ENCODE data around the gene UBN2.

UBN2 gene

GRCh38 chr7:139232904-139233303 lies 1.9 kb downstream of the UBN2 start:
- no peak for DNase-seq

- DNase-seq = no peak
Measured at GRCh38 chr7:139241258-139241657, 10.2 kb downstream of the UBN2 start.

GRCh38 chr7:139242741-139243281 lies 11.8 kb downstream of the UBN2 start:
- no peak for DNase-seq

- no peak for DNase-seq
Measured at GRCh38 chr7:139245401-139245800, 14.4 kb downstream of the UBN2 start.

DNA sequence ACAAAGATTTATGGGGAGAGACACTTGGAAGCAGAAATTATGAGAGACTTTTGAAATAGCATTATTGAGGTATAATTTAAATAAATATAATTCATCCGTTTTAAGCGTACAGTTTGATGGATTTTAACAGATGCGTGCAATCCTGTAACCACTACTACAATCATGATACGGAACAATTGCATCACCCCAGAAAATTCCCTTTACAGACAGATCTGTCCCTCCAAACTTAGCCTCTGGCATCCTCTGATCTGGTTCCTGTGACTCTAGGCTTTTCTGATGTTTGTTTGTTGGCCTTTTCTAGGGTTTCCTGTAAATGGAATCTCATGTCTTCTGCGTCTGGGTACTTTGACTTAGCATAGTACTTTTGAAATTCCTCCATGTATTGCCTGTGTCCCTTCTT lies 15.5 kb downstream of the UBN2 start:
- no peak for DNase-seq

- DNase-seq = no peak
Measured at GRCh38 chr7:139246905-139247304, 15.9 kb downstream of the UBN2 start.

GRCh38 chr7:139249179-139249810 lies 18.3 kb downstream of the UBN2 start:
- no peak for DNase-seq

DNA sequence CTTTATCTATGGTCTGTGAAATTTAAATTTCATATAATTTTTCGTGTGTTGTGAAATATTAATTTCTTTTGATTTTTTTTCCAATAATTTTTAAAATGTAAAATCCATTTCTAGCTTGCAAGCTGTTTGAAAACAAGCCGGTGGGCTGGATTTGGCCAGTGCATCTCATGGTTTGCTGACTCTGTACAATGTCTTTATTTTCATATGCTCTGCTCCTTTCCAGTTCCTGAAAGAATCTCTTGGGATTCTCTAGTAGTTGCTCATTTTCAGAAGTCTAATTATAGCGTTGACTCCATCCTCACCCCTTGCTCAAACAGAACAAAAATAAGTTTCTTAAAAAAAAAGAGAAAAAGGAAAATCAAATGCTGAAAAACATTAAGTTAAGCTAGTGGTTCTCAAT lies 21.4 kb downstream of the UBN2 start:
- no peak for DNase-seq

DNA sequence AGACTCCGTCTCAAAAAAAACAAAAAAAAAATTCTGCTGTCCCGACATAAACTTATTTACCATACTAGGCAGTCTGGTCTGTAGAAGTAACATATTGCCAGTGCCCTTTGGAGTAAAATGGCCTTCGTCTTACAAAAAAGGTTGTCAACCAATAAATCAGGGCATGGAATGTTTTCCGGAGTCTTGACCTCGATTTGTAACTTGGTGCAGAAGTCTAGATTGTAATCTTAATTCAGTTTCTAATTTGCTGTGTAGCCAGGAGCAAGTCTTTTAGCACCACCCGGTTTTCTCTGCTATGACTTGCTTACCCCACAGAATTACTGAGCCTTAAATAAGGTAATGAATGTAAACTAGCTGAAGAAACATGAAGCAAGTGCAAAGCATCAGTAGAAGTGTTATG lies 23.2 kb downstream of the UBN2 start:
- DNase-seq = no peak

GRCh38 chr7:139254728-139255127 lies 23.7 kb downstream of the UBN2 start:
- DNase-seq = no peak

GRCh38 chr7:139255290-139255689 lies 24.3 kb downstream of the UBN2 start:
- no peak for DNase-seq

GRCh38 chr7:139259142-139259541 lies 28.1 kb downstream of the UBN2 start:
- no peak for DNase-seq

GRCh38 chr7:139264220-139264619 lies 33.2 kb downstream of the UBN2 start:
- DNase-seq = no peak

GRCh38 chr7:139265673-139266072 lies 34.6 kb downstream of the UBN2 start:
- no peak for DNase-seq

- no peak for DNase-seq
Measured at GRCh38 chr7:139271718-139272628, 40.9 kb downstream of the UBN2 start.

DNA sequence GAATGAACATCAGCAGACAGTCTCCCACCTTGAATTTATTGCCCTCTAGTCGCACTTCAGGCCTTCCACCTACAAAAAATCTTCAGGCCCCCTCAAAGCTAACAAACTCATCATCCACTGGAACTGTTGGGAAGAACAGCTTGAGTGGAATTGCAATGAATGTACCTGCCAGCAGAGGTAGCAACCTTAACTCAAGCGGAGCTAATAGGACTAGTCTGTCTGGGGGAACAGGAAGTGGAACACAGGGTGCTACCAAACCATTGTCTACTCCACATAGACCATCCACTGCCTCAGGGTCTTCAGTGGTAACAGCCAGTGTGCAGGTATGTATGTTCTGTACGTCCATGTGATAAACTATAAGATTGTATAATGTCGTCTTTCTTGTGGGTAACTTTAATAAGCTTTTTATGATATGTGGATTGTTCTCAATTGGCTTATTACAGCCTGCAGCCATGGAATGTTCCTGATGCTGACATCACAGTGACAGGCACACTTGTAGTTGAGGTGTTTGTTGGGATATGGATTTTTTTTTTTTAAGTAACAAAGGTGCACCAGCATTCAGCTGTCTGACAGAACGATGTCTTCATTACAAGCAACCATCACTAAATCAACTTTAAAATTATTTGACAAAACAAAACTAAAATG lies 53.3 kb downstream of the UBN2 start:
- no peak for DNase-seq

- DNase-seq = no peak
Measured at GRCh38 chr7:139286144-139286543, 55.1 kb downstream of the UBN2 start.

GRCh38 chr7:139292821-139293220 lies 61.8 kb downstream of the UBN2 start:
- DNase-seq = no peak

DNA sequence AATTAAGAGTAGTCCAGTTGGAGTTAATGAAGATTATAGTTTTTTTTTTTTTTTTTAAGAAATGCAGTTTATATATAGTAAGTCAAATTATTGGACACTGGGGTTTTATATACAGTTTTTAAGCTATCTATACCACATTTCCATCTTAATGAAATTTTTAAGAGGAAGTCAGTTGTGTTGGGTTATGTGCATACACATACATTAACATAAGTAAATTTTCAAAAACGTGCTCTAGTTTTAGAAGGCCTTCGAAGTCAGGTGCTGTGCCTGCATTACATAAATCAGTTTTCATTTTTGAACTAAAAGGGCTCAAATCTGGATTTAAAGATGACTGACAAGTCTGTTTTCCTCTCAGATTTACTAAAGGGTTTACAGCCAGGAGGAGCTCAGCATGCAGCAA lies 62.5 kb downstream of the UBN2 start:
- no peak for DNase-seq

DNA sequence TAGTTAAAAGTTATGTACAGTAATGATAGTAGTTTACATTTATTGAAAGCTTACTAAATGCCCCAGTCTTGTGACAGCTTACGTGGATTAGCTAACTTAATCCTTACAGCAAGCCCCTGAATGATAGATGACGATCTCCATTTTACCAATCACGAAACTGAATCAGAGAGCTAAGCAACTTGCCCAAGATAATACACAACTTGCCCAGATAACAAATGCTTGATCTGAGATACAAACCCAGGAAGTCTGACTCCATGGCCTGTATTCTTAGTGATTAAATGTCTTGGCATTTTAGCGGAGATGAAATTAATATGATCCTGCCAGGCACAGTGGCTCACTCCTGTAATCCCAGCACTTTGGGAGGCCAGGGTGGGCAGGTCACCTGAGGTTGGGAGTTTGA lies 63.2 kb downstream of the UBN2 start:
- no peak for DNase-seq

DNA sequence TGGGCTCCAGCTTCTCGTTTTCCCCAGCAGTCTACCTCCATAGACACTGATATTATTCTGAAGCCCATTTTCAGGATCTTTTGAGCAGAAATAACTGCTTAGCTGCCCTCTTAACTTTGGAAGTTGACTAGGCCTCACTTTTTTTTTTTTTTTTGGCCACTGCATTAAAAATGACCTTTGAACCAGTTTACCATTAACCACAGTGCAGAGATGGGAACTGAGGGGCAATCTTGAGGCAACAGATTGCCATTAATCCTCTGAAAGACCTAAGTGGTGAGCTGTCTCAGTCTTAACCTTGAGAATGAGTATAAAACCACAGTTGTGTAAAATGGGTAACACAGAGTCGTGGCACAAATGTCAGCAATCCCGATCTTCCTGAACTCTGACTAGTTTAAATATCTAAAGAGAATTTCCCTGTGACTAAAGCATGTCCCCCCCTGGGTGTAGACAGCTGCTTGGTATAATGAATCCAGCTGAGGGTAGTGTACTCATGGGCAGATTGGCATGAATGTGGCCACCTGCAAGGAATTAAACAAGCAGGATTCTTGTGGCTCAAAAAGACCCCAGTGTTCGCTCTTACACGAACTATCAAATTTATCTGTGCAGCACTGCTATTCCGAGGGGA lies 64.0 kb downstream of the UBN2 start:
- DNase-seq = no peak

GRCh38 chr7:139297795-139298194 lies 66.8 kb downstream of the UBN2 start:
- no peak for DNase-seq

GRCh38 chr7:139299296-139299695 lies 68.3 kb downstream of the UBN2 start:
- no peak for DNase-seq
